ENCODE results near the gene PAQR8.
"Not testable (repeated sequence)": the region's sequence is repeated elsewhere in the genome, so short reads cannot be mapped to it uniquely, and the experiment has no call there.

PAQR8 gene

DNA sequence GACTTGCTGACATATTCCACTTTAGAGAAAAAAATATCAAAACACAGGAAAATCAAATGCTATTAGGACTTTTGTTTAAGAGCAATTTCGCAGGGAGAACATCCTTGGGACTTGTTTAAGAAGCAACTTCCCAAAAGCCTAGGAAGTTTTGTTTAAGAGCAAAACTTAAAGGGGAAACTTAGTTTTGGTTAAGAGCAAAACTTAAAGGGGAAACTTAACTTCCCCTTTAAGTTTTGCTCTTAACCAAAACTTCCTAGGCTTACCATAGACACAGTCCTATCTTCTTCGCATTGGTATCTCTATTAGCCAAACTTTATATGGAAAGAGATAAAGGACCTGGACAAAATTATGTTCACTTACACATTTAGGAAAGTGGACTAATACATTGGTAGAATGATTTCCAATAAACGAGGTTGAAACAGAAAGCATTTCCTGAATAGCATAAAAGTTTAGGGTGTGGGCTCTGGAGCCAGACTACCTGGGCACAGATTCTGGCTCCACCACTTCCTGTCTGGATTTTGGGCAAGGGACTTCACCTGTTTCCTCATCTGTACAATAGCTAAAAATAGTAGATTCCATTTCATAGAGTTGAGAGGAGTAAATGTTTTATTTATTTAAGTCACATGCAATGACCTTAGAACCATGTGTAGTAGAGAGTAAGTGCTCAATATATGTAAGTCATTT is 15.7 kb downstream of the PAQR8 start:
- DNase-seq = no peak

DNA sequence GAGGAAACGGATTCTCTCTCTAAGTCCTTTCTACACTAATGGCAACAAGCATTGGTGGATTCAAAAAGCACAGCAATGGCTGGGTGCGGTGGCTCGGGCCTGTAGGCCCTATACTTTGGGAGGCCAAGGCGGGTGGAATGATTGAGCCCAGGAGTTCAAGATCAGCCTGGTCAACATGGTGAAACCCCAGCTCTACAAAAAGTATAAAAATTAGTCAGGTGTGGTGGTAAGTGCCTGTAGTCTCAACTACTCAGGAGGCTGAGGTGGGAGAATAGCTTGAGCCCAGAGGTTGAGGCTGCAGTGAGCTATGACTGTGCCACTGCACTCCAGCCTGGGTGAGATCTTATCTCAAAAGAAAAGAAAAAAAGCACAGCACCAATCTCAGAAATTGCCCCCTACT is 19.3 kb downstream of the PAQR8 start:
- DNase-seq = no peak

DNA sequence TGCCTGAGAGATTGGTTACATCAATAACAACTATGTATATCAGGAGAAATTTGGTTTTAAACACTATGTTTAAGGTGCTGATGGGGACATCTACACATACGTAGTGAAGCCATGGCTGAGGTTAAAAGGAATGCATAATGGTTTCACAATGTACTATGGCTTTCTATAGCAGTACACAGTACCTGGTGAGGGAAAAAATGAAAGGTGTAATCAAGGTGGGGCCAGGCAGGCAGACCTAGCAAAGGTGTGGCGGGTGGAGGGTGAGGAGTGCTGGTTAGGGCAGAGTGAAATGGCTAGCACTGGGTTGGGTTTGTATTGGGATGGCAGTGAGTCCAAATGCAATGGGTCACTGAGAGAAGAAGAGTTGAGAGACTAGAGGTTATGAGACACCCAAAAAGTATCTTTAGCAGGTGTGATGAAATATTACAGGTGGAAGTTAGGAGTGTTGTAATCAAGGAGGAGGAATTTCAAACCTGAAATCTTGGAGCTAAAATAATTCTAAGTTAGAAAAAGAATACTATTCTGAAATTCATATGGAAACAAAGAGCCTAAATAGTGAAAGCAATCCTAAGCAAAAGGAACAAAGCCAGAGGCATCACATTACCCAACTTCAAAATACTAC is 22.3 kb downstream of the PAQR8 start:
- DNase-seq = no peak

DNA sequence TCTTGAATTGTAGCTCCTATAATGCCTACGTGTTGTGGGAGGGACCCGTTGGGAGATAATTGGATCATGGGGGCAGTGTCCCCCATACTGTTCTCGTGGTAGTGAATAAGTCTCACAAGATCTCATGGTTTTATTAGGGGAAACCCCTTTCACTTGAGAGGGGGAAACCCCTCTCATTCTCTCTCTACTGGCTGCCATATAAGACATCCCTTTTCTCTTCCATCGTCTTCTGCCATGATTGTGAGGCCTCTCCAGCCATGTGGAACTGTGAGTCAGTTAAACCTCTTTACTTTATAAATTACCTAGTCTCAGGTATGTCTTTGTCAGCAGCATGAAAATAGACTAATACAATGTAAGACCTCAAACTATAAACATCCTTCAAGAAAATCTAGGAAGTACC is 23.1 kb downstream of the PAQR8 start:
- DNase-seq = no peak

DNA sequence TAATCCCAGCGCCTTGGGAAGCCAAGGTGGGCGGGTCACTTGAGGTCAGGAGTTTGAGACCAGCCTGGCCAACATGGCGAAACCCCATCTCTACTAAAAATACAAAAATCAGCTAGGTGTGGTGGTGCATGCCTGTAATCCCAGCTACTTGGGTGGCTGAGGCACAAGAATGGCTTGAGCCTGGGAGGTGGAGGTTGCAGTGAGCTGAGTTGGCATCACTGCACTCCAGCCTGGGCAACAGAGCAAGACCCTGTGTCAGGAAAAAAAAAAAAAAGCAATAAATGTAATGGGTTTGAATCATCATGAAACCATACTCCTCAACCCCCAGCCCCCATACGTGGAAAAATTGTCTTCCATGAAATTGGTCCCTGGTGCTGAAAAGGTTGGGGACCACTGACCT is 26.2 kb downstream of the PAQR8 start:
- not testable (repeated sequence) for DNase-seq

DNA sequence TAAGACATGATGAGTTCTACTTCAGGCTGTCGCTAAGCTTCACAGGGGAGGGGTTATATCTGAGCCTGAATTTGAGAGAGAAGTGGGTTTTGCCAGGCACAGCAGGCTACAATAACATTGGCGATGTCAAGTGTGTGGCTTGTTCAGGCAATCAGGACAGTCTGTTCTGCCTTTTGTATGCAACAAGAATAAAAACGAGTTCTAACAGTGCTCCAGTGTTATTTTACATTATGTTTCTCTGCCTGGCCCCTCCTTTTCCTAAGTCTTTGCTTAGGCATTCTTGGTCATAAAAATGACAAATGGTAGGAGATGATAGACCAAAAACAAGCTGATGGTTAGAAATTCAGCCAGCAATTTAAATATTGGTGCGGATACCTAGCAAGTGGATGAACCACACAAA is 26.8 kb downstream of the PAQR8 start:
- DNase-seq = peak; percentile 45 to 88

DNA sequence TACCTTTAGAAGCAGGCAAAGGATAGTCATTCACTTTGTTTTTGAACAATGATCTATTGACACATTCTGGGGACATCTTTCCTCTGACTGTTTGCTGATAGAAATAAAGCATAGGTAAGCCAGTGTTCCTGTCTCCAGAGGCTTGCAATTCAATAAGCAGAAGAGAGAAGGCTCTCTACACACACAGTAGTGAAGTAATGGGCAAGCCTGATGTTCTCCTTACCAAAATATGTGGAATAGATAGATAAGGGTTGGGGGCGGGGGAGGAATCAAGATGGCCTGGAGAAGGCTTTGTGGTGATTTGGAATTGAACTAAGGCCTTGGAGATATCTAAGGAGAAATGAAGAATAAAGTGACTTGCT is 27.3 kb downstream of the PAQR8 start:
- DNase-seq = no peak

DNA sequence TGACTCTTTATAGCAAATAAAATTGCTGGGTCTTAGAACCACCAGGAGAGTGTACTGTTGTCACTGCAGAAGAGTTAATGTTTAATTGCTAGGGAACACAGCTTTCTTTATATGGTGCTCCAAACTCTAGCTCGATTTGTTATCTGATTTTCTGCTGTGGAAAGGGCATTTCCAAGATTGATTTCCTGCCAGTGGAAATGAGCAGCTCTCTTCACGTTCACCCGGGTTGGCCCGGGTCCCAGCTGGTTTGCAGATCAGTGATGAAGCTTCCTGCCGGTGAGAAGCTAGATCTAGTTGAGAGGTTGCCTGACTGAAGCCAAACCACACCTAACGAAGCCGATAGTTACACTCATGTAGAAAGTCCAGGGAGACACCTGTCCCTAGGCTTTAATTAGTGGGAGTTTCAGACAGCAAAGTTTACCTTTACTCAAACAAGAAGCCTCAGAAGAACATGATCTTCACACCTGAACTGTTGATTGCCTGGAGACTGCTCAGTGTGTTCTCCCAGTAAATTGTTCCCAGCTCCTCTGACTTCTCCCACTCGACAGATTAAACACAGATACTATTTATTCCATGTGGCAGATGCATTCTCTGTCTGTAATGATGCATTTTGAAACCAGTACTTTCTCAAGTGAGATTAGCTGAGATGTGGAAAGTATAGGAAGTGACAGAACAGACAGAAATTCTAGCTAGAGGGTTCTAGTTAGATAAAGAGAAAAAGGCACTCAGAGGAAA is 27.8 kb downstream of the PAQR8 start:
- peak in 1 of 2 donors; percentile 58 for DNase-seq

DNA sequence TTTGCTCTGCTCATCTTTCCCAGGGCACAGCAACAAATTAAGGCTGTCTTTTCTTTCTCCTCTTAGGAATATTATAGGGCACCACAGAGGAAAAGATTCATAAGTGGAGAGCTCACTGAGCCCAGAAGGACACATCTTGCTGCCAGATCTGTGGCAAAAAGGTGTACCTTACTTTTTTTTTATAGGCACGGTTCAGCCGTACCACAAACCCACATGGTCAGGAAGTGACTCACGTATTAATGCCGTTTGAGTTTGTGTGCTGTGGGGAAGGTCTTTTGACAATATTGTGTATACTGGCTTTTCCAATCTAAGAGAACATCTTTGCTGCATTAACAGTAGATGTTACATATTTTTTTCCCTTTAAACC is 28.4 kb downstream of the PAQR8 start:
- no peak for DNase-seq

DNA sequence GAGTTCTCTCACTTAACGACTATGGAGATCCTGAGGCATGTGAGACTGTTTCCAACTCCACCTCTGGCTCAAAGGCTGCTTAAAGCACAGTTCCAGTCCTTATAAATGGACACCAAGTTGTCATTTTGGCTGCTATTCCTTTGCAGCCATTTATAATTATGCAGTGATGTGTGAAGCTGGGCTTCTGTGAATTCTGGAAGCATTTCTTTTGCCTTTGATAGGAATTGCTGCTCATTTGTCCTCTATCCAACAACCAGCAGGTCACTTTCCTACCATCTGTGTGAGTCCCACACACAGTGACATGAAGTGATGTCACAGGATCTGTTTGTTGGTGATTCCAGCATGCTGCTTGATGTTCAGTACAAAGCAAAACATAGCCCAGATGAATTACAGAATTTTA is 29.6 kb downstream of the PAQR8 start:
- DNase-seq = peak in 1 of 2 donors; percentile 44

DNA sequence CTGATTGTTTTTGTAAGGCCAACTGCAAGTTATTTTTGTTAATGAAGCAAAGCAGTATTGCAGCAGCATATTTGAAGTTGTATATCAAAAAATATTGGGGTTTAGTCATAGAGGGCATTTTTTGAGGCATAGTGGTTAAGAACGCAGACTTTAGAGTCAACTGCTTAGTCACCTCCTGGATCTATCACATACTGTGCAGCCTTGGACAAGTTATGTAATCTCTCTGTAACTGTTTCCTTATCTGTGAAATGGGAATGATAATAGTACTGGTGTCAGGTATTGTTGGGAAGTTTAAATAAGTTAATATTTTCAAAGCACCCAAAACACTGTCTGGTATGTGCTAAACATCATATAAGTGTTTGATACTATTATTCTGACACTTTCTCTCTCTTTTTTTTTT is 31.0 kb downstream of the PAQR8 start:
- DNase-seq = no peak

DNA sequence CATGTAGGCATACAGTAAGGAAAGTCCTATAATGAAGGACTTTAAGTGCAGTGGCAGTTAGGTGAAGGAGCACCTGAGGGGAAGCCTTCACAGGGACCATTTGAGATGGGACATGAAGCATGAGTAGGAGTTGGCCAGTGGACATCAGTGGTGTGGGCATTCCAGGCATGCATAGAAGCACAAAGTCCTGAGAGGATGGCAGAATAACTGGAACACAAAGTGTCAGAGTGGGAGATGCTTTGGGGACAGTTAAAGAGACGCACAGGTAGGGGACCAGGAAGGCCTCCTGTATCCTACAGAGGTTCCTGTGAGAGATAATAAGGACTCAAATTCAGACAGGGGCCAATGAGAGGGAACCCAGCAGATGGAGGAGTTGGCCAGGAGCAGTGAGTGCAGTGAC is 31.8 kb downstream of the PAQR8 start:
- no peak for DNase-seq

DNA sequence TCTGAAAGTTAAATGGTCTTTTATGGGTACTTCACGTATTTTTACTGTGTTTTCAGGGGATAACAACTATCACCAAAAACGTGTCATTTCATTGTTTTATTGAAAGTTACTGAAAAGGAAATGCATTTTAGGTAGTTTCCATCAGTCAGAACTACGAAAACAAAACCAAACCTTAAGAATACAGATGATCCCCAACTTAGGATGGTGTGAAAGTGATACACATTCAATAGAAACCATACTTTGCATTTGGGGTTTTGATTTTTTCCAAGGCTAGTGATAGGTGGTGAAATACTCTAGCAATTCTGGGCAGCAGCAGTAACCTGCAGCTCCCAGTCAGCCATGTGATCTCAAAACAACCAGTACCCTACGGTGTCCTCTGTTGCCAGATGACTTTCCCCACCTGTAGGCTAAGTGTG is 32.3 kb downstream of the PAQR8 start:
- no peak for DNase-seq

DNA sequence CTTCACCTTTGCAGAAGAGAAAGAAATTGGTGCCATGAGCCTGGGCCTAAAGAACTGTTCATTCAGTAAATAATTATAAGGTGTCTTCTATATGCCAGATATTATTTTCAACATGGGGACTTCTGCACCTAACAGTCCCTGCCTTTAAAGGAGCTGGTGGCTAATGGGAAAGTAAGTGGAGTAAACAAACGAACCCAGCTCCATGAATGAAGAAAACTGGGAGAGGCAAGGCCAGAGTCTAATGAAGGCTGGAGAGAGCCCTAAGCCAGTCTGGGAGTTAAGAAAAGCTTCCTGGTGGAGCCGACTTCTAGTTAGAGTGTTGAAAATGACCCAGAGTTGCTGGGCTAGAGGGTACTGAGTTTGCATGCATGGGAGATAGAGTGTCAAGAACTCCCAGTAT is 34.0 kb downstream of the PAQR8 start:
- no peak for DNase-seq

DNA sequence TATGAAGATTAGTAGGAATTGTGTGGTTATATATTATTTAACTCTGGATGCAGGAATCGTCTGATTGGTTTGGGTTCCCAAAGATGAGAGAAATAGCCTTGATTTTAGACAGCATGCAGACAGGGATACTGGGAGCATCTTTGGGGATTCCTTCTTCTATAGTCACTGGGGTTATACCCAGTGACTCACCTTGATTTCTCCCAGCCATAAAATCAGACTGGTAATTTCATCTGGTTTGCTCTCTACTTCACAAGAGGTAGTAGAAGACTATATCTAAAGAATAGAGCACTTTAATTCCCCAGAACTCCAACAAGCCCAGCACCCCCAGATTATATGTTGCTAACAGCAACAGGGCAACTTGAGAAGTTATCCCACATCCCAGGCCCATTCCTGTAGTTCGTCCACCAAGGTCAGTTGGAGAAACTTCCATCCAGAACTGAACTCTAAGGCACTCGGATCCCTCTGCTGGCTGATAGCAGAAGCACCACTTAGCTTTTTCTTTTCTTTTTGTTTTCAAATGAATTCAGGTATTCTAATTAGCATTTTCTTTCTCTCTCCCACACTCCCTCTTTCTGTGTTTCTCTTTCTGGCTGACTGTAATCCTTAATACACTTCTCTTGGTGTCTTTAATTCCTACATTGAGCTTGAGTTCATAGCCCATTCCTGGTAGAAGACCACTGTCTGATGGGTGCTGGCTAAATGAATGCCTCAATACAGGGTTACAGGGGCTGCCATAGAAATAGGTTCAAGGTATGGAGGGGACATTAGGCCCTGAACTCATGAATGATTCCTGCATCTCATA is 37.8 kb downstream of the PAQR8 start:
- DNase-seq = peak; percentile 20 to 80

DNA sequence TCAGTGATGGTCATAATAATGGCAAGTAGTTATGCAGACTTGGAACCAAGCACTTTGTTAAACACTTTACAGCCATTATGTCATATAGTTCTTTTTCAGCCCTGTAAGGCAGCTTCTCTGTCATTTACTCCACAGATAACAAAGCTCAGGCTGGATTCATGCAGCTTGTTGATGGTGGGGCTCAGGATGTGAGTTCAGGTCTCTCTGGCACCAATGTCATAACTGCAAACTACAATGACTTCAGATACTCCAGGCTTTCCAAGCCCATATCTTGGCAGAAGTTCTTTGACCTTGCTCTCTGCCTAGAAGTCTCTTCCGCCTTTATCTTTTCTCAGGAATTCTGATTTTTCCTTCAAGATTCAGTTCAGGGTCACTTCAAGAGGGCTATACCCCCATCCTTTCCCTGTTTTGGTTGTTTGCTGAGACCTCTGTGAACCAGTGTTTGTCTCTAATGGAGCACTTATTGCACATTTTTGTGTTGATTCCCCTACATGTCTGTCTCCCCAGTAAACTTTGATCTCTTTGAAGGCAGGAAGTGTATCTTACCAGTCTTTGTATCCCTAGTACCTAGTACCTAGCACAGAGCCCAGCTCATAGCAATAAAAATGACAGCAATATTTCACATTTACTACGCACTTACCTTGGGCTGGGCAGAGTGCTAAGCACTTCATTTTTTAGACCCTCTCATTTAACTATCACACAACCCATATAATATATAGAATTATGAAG is 38.5 kb downstream of the PAQR8 start:
- no peak for DNase-seq

DNA sequence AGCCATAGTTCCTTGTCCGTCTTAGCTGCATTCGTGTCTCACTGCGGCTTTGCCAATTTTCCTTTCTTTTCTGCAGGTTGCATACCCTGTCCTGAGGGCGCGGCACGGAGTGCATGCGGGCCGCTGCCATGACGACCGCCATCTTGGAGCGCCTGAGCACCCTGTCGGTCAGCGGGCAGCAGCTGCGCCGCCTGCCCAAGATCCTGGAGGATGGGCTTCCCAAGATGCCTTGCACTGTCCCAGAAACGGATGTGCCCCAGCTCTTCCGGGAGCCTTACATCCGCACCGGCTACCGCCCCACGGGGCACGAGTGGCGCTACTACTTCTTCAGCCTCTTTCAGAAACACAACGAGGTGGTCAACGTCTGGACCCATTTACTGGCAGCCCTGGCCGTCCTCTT is 41.1 kb downstream of the PAQR8 start:
- no peak for DNase-seq

DNA sequence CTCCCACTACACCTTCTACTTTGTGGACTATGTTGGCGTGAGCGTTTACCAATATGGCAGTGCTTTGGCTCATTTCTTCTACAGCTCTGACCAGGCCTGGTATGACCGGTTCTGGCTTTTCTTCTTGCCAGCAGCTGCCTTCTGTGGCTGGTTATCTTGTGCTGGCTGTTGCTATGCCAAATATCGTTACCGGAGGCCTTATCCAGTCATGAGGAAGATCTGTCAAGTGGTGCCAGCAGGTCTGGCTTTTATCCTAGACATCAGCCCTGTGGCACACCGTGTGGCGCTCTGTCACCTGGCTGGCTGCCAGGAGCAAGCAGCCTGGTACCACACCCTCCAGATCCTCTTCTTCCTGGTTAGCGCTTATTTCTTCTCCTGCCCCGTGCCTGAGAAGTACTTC is 41.7 kb downstream of the PAQR8 start:
- DNase-seq = no peak

DNA sequence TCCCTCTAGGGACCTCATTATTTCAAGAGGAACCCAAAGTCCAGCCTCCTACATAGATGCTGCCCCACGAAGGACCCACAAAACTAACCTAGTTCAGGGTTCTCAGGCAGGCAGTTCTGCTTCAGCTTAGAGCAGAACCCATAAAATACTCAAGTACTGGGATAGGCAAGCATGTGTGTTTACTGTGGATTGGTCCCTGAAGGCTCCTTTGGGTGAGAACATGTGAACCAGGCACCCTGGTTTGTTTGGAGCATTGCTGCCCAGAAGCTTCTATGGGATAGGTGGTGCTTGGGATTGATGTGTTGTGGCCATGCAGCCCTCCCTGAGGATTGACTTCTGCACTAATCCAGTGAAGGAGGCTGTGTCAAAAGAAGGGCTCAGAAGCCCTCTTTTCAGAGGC is 43.3 kb downstream of the PAQR8 start:
- DNase-seq = no peak

DNA sequence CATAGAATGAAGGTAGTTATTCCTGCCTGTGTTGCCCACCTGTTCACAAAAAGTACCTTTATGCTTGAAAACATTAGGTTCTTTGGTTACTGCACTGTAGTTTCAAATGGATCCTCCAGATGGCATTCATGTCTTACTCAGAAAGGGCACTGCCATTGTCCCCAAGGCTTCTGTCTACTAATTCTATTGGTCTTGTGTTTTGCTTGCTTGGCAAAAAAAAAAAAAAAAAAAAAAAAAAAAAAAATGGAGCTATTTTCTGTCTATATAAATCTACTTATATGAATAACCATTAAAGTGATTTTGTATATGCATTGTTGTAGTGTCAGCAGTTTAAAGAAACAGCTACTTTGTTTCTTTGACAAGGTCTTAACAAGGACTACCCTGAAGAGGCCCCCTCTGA is 45.5 kb downstream of the PAQR8 start:
- no peak for DNase-seq

DNA sequence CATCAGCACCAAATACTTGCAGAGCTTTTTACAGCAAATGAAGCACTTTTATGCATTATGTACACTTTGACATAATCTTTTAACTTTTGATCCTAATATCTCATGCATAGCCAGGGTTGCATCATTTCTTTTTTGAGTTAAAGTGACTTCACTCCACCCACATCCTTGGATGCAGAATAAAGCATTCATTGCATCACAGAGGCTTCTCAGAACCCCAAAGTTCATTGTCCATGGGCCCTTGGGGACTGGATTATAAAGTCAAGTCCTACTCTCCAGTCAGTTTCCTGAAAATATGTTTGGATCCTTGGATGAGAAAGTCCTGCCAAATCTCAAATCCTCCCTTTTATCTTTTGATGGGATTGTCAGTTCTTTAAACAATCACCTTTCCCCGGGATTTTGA is 47.5 kb downstream of the PAQR8 start:
- DNase-seq = no peak

DNA sequence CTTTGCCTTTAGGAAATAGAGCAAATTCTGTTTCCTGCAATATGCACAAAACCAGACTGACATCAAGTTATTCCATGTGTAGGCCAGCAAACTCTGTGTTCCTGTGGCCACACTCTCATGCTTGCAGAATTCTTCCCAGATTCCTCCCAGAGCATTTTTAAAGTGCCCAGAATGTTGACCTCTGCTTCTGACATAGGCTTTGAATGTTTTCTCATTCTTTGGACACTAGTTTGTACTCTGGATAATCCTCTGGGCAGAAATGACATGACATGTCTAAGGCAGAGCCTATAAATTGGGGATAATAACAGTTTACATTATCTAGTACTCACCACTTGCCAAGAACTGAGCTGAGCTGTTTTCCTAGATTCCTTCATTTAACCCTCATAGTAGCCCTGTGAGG is 49.0 kb downstream of the PAQR8 start:
- no peak for DNase-seq

DNA sequence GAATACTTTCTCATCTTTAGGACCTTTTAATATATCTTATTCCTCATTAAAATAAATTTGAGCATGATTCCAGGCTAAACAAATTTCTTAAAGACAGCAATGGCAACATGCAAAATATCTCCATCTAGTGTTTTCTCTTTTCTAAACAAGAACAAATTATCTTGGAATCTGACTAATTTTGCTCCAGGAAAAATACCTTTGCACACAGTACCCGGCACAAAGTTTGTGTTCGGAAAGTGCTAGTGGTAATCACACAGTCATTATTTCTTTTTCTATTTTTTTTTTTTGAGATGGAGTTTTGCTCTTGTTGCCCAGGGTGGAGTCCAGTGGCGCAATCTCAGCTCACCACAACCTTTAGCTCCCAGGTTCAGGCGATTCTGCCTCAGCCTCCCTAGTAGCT is 50.0 kb downstream of the PAQR8 start:
- no peak for DNase-seq

All from hippocampal formation (tissue), 2 donors.